Vagina (tissue), 2 donors: ENCODE data around the gene EOMES. TPM values are rescaled to one million over a fixed set of nuclear protein-coding genes. Genes with fewer than 3 reads are reported as not detected.

Experiments used
- DNase-seq, 2 donors: peaks; one replicate each; pipeline ENCODE4 v3.0.0-alpha.2; 2017; ENCODE audit errors: extremely low spot score in 2 of 2
- H3K27ac ChIP-seq: fragments of 200-600 bp; sonication (generic); one replicate; pipeline ENCODE4 v1.5.1; 2019
- H3K27me3 ChIP-seq: fragments of 200-600 bp; sonication (generic); one replicate; pipeline ENCODE4 v1.5.1; 2019
- H3K36me3 ChIP-seq, 2 donors: fragments of 200-600 bp; sonication (generic); one replicate each; pipeline ENCODE4 v1.5.1; 2017 to 2019
- H3K4me1 ChIP-seq: fragments of 200-600 bp; sonication (generic); one replicate; pipeline ENCODE4 v1.5.1; 2019
- H3K4me3 ChIP-seq, 2 donors: fragments of 200-600 bp; sonication (generic); 1 replicate in 1 of 2; 2 replicates in 1 of 2; pipeline ENCODE4 v1.5.1; 2016 to 2019
- H3K9me3 ChIP-seq: fragments of 200-600 bp; sonication (generic); one replicate; pipeline ENCODE4 v1.5.1; 2019
- POLR2A ChIP-seq, 2 donors: fragments of 450-650 bp; IDR thresholded peaks; one replicate each; pipeline ENCODE4 v1.6.1; 2017; ENCODE audit warnings: antibody characterized with exemption in 2 of 2, mild to moderate bottlenecking in 2 of 2, moderate library complexity in 2 of 2
- POLR2AphosphoS5 ChIP-seq, 2 donors: sonication (generic); formaldehyde crosslinking; IDR thresholded peaks; one replicate each; pipeline ENCODE4 v1.9.0; 2017; ENCODE audit warnings: antibody characterized with exemption in 2 of 2, mild to moderate bottlenecking in 2 of 2, low read depth in 1 of 2; ENCODE audit not compliant: insufficient read depth in 1 of 2
- intact Hi-C: fragments of 100-400 bp; cut with DNase I; formaldehyde crosslinking; loops from one replicate; pipeline ENCODE4 v1.15.1; 2023
- total RNA-seq: library from RNA; depleted of rRNA; stranded (reverse); fragments of >200 nt; gene quantifications from one replicate; pipeline ENCODE4 v1.2.3, GENCODE V29; 2016
- TF ChIP-seq, protein P1 (sequence below), 3 experiments: fragments of 450-650 bp in 2 of 3; fragments of 200-600 bp in 1 of 3; sonication (generic) in 1 of 3; IDR thresholded peaks; one replicate each; pipeline ENCODE4 v1.5.1; 2017 to 2019; ENCODE audit warnings: antibody characterized with exemption in 3 of 3, mild to moderate bottlenecking in 2 of 3, moderate library complexity in 2 of 3

Gene EOMES
- total RNA-seq, 1 donor from 2014 or later = 0.49 TPM

- DNase-seq = no peak
- no peaks in the 10 kb centered on the region for H3K36me3 ChIP-seq
- peaks cover 6% of the 10 kb centered on the region for H3K4me1 ChIP-seq
- no peaks in the 10 kb centered on the region for H3K27me3 ChIP-seq
- TF ChIP-seq POLR2AphosphoS5 (IDR thresholded peaks at IDR 0.05; ENCODE audit: insufficient read depth in 1 of 2, low read depth in 1 of 2) (no peak), POLR2A (IDR thresholded peaks at IDR 0.05) (no peak)
- TF ChIP-seq, protein P1, sequence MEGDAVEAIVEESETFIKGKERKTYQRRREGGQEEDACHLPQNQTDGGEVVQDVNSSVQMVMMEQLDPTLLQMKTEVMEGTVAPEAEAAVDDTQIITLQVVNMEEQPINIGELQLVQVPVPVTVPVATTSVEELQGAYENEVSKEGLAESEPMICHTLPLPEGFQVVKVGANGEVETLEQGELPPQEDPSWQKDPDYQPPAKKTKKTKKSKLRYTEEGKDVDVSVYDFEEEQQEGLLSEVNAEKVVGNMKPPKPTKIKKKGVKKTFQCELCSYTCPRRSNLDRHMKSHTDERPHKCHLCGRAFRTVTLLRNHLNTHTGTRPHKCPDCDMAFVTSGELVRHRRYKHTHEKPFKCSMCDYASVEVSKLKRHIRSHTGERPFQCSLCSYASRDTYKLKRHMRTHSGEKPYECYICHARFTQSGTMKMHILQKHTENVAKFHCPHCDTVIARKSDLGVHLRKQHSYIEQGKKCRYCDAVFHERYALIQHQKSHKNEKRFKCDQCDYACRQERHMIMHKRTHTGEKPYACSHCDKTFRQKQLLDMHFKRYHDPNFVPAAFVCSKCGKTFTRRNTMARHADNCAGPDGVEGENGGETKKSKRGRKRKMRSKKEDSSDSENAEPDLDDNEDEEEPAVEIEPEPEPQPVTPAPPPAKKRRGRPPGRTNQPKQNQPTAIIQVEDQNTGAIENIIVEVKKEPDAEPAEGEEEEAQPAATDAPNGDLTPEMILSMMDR (IDR thresholded peaks at IDR 0.05) = no peak
- no peaks in the 10 kb centered on the region for H3K9me3 ChIP-seq
- H3K27ac ChIP-seq = no peak overlapping the region
- no peak overlapping the region for H3K4me3 ChIP-seq
- intact Hi-C loops = loop anchor here (10.0 kb wide), 1 partner anchor 371 kb away; no protein-coding TSS in a partner anchor
Measured at GRCh38 chr3:27685474-27685873, 36.6 kb downstream of the EOMES start.

- no peaks in the 10 kb centered on the region for H3K9me3 ChIP-seq
Measured at GRCh38 chr3:27684302-27684701, 37.8 kb downstream of the EOMES start.

GRCh38 chr3:27681249-27681748 is 40.8 kb downstream of the EOMES start:
- intact Hi-C loops = loop anchor here (10.0 kb wide), 1 partner anchor 366 kb away; no protein-coding TSS in a partner anchor
- Histone ChIP-seq H3K9me3 (no peaks in the 10 kb centered on the region), H3K27ac (peak overlapping the region; percentile 50), H3K36me3 (no peaks in the 10 kb centered on the region), H3K4me1 (peaks cover 21% of the 10 kb centered on the region), H3K27me3 (no peaks in the 10 kb centered on the region), H3K4me3 (no peak overlapping the region)
- TF ChIP-seq POLR2A (IDR thresholded peaks at IDR 0.05) = no peak
- TF ChIP-seq, protein P1 (IDR thresholded peaks at IDR 0.05) = peak in 2 of 3 experiments; percentile 58 to 72
- TF ChIP-seq POLR2AphosphoS5 (IDR thresholded peaks at IDR 0.05; ENCODE audit: insufficient read depth in 1 of 2, low read depth in 1 of 2) = peak in 1 of 2 donors; percentile 75
- no peak for DNase-seq

More at GRCh38 chr3:27684302-27684701, 37.8 kb downstream of the EOMES start:
- no peak overlapping the region for H3K4me3 ChIP-seq
- H3K4me1 ChIP-seq = peaks cover 11% of the 10 kb centered on the region
- no peak for DNase-seq
- intact Hi-C loops = loop anchor here (10.0 kb wide), 1 partner anchor 370 kb away; no protein-coding TSS in a partner anchor
- no peak for TF ChIP-seq POLR2A (IDR thresholded peaks at IDR 0.05)
- TF ChIP-seq, protein P1 (IDR thresholded peaks at IDR 0.05) = no peak
- TF ChIP-seq POLR2AphosphoS5 (IDR thresholded peaks at IDR 0.05; ENCODE audit: insufficient read depth in 1 of 2, low read depth in 1 of 2) = no peak
- no peak overlapping the region for H3K27ac ChIP-seq
- no peaks in the 10 kb centered on the region for H3K27me3 ChIP-seq
- no peaks in the 10 kb centered on the region for H3K36me3 ChIP-seq

- Histone ChIP-seq H3K36me3 (no peaks in the 10 kb centered on the region), H3K27ac (peak overlapping the region; percentile 50), H3K4me1 (peaks cover 23% of the 10 kb centered on the region), H3K9me3 (no peaks in the 10 kb centered on the region), H3K4me3 (no peak overlapping the region), H3K27me3 (no peaks in the 10 kb centered on the region)
- intact Hi-C loops = loop anchor here (10.0 kb wide), 1 partner anchor 366 kb away; no protein-coding TSS in a partner anchor
- no peak for TF ChIP-seq POLR2A (IDR thresholded peaks at IDR 0.05)
- TF ChIP-seq, protein P1 (IDR thresholded peaks at IDR 0.05) = no peak
- TF ChIP-seq POLR2AphosphoS5 (IDR thresholded peaks at IDR 0.05; ENCODE audit: insufficient read depth in 1 of 2, low read depth in 1 of 2) = no peak
- no peak for DNase-seq
Measured at GRCh38 chr3:27680517-27681246, 41.4 kb downstream of the EOMES start.
